Hepatocyte (in vitro differentiated cells): ENCODE measurements around the gene NRG2.

Experiments
- CTCF ChIP-seq: fragments of 200-600 bp; sonication (generic); IDR thresholded peaks from 2 replicates; pipeline ENCODE4 v1.5.1; 2016; ENCODE audit warnings: antibody characterized with exemption, mild to moderate bottlenecking; ENCODE audit not compliant: poor library complexity
- EZH2 ChIP-seq: fragments of 200-600 bp; sonication (generic); IDR thresholded peaks from 2 replicates; pipeline ENCODE4 v1.6.1; 2016; ENCODE audit warnings: antibody characterized with exemption, mild to moderate bottlenecking, borderline replicate concordance
- EZH2phosphoT487 ChIP-seq: fragments of 200-600 bp; sonication (generic); IDR thresholded peaks from one replicate; pipeline ENCODE4 v1.6.1; 2018; ENCODE audit warnings: antibody characterized with exemption, mild to moderate bottlenecking, low read depth, moderate library complexity; ENCODE audit not compliant: unreplicated experiment, severe bottlenecking

- TF ChIP-seq CTCF (no peak), EZH2 (no peak), EZH2phosphoT487 (no peak)
These were observed 221.1 kb downstream of the NRG2 start for GRCh38 chr5:139821806-139822552.
